K562 (cell line): Measurements from ENCODE around the gene SLC31A1.

ENCODE experiments used
- CREB1 ChIP-seq, 2 experiments: sonication (generic) in 1 of 2; formaldehyde crosslinking in 1 of 2; IDR thresholded peaks; 2 replicates each; pipeline versions ENCODE4 v1.6.1 to v1.8.0; 2012 to 2022; ENCODE audit warnings: inconsistent platforms in 1 of 2, mild to moderate bottlenecking in 1 of 2, missing genetic modification reagents in 1 of 2, moderate library complexity in 1 of 2
- EZH2 ChIP-seq: IDR thresholded peaks from 2 replicates; pipeline ENCODE4 v1.6.1; 2012; ENCODE audit warnings: low read depth, mild to moderate bottlenecking, inconsistent platforms, low read length, borderline replicate concordance
- POLR2A ChIP-seq: fragments of 450-650 bp; conservative IDR thresholded peaks from 2 replicates; pipeline ENCODE4 v1.6.1; 2016
- ZNF785 ChIP-seq: fragments of 250-450 bp; sonication (Bioruptor Pico); IDR thresholded peaks from 2 replicates; pipeline ENCODE4 v1.4.0; 2020; ENCODE audit warnings: mild to moderate bottlenecking
- TF ChIP-seq, protein P1 (sequence below): sonication (generic); formaldehyde crosslinking; IDR thresholded peaks from 2 replicates; pipeline ENCODE4 v1.8.1; 2022; ENCODE audit warnings: missing genetic modification reagents
- TF ChIP-seq, protein P2 (sequence below), 3 experiments: IDR thresholded peaks in 2 of 3; conservative IDR thresholded peaks in 1 of 3; 2 replicates each; pipeline ENCODE4 v1.5.1; 2011 to 2012; ENCODE audit warnings: low read length in 3 of 3, mild to moderate bottlenecking in 3 of 3, control low read depth in 2 of 3, improper control_type of control experiment in 1 of 3, inconsistent platforms in 1 of 3, low read depth in 1 of 3, mixed read lengths in 1 of 3, moderate library complexity in 1 of 3; ENCODE audit not compliant: insufficient read depth in 2 of 3

DNA sequence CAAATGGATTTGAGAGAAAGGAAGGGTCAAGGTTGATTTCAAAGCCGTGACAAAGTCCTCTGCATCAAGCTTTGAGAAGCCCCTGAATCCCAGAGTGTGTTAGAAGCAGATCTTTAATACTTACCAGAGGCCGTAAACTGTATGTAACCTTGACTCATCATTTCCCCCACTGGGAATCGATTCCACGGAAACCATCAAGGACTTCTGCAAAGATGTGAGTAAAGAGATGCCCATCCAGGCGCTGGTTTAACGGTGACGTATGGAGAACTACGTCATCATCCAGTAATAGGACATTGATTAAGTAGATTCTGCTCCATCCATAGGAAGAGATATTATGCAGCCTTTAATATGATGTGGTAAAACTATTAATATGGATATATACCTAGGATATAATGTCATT, 80.2 kb downstream of the SLC31A1 start:
- TF ChIP-seq, protein P1, sequence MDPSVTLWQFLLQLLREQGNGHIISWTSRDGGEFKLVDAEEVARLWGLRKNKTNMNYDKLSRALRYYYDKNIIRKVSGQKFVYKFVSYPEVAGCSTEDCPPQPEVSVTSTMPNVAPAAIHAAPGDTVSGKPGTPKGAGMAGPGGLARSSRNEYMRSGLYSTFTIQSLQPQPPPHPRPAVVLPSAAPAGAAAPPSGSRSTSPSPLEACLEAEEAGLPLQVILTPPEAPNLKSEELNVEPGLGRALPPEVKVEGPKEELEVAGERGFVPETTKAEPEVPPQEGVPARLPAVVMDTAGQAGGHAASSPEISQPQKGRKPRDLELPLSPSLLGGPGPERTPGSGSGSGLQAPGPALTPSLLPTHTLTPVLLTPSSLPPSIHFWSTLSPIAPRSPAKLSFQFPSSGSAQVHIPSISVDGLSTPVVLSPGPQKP = no peak
- TF ChIP-seq, protein P2, sequence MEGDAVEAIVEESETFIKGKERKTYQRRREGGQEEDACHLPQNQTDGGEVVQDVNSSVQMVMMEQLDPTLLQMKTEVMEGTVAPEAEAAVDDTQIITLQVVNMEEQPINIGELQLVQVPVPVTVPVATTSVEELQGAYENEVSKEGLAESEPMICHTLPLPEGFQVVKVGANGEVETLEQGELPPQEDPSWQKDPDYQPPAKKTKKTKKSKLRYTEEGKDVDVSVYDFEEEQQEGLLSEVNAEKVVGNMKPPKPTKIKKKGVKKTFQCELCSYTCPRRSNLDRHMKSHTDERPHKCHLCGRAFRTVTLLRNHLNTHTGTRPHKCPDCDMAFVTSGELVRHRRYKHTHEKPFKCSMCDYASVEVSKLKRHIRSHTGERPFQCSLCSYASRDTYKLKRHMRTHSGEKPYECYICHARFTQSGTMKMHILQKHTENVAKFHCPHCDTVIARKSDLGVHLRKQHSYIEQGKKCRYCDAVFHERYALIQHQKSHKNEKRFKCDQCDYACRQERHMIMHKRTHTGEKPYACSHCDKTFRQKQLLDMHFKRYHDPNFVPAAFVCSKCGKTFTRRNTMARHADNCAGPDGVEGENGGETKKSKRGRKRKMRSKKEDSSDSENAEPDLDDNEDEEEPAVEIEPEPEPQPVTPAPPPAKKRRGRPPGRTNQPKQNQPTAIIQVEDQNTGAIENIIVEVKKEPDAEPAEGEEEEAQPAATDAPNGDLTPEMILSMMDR (IDR thresholded peaks at IDR 0.05 in 2 of 3, conservative IDR thresholded peaks at IDR 0.05 in 1 of 3; ENCODE audit: insufficient read depth in 2 of 3, low read depth in 1 of 3, low read length in 3 of 3) = no peak
- TF ChIP-seq CREB1 (IDR thresholded peaks at IDR 0.05) (no peak), CREB1 (CRISPR knock-in tag; IDR thresholded peaks at IDR 0.05) (no peak), EZH2 (no peak), POLR2A (no peak), ZNF785 (CRISPR knock-in tag) (no peak)
